OCI-LY1 (cell line): ENCODE results near the gene GPC2.
"Not testable (repeated sequence)": the region's sequence is repeated elsewhere in the genome, so short reads cannot be mapped to it uniquely, and the experiment has no call there.

Source experiments
- H2AFZ ChIP-seq: fragments of 200-600 bp; sonication (generic), shearing (Covaris generic); 2 replicates; pipeline ENCODE4 v1.6.0; 2014; ENCODE audit warnings: antibody characterized with exemption, mild to moderate bottlenecking, low read length
- H3F3A ChIP-seq: fragments of 200-600 bp; sonication (generic), shearing (Covaris generic); 2 replicates; pipeline ENCODE4 v1.6.0; 2014; ENCODE audit warnings: mild to moderate bottlenecking, antibody characterized with exemption, low read length, moderate library complexity; ENCODE audit not compliant: insufficient read depth
- H3K27ac ChIP-seq: fragments of 200-600 bp; sonication (generic); 2 replicates; pipeline ENCODE4 v1.5.1; 2014; ENCODE audit warnings: low read length, mixed run types, mild to moderate bottlenecking, low read depth; ENCODE audit not compliant: poor library complexity, severe bottlenecking
- H3K27me3 ChIP-seq: fragments of 200-600 bp; sonication (generic); 2 replicates; pipeline ENCODE4 v1.6.0; 2014; ENCODE audit warnings: antibody characterized with exemption, mild to moderate bottlenecking, low read length, moderate library complexity; ENCODE audit not compliant: insufficient read depth
- H3K36me3 ChIP-seq: fragments of 200-600 bp; sonication (generic); 2 replicates; pipeline ENCODE4 v1.6.1; 2014; ENCODE audit warnings: mild to moderate bottlenecking, antibody characterized with exemption, low read length, moderate library complexity, mixed read lengths; ENCODE audit not compliant: insufficient read depth
- H3K4me1 ChIP-seq: fragments of 200-600 bp; sonication (generic); 2 replicates; pipeline ENCODE4 v1.5.1; 2014; ENCODE audit warnings: mild to moderate bottlenecking, low read length, moderate library complexity; ENCODE audit not compliant: insufficient read depth, severe bottlenecking
- H3K4me2 ChIP-seq: fragments of 200-600 bp; sonication (generic), shearing (Covaris generic); 2 replicates; pipeline ENCODE4 v1.6.1; 2014; ENCODE audit warnings: low read length
- H3K4me3 ChIP-seq: fragments of 200-600 bp; sonication (generic); 2 replicates; pipeline ENCODE4 v1.5.1; 2014; ENCODE audit warnings: low read length, low read depth, mild to moderate bottlenecking, mixed read lengths; ENCODE audit not compliant: poor library complexity, severe bottlenecking
- H3K79me2 ChIP-seq: fragments of 200-600 bp; shearing (Covaris generic); 2 replicates; pipeline ENCODE4 v1.6.1; 2016; ENCODE audit warnings: mixed run types, low read length, mixed read lengths; ENCODE audit not compliant: insufficient read depth
- H3K9ac ChIP-seq: fragments of 200-600 bp; sonication (generic), shearing (Covaris generic); 2 replicates; pipeline ENCODE4 v1.6.1; 2014; ENCODE audit warnings: mild to moderate bottlenecking, low read length, mixed read lengths
- H3K9me2 ChIP-seq: fragments of 200-600 bp; sonication (generic), shearing (Covaris generic); 2 replicates; pipeline ENCODE4 v1.6.1; 2014; ENCODE audit warnings: low read depth, mild to moderate bottlenecking, low read length, mixed read lengths
- H3K9me3 ChIP-seq: fragments of 200-600 bp; shearing (Covaris generic); 2 replicates; pipeline ENCODE4 v1.6.1; 2014; ENCODE audit warnings: low read length, mixed read lengths
- H4K20me1 ChIP-seq: fragments of 200-600 bp; sonication (generic), shearing (Covaris generic); 2 replicates; pipeline ENCODE4 v1.6.0; 2016; ENCODE audit warnings: mild to moderate bottlenecking, low read length; ENCODE audit not compliant: insufficient read depth
- EZH2 ChIP-seq: fragments of 200-600 bp; sonication (generic), shearing (Covaris generic); IDR thresholded peaks from 2 replicates; pipeline ENCODE4 v1.8.0; 2017; ENCODE audit warnings: borderline replicate concordance, mixed run types, mild to moderate bottlenecking, antibody characterized with exemption, low read length, moderate library complexity, mixed read lengths
- TF ChIP-seq, protein P1 (sequence below): fragments of 200-600 bp; sonication (generic), shearing (Covaris generic); IDR thresholded peaks from 2 replicates; pipeline ENCODE4 v1.5.1; 2017; ENCODE audit warnings: mild to moderate bottlenecking, antibody characterized with exemption, low read length, moderate library complexity, mixed read lengths

The GPC2 gene

GRCh38 chr7:100204454-100204853 is 27.3 kb upstream of the GPC2 start:
- TF ChIP-seq, protein P1, sequence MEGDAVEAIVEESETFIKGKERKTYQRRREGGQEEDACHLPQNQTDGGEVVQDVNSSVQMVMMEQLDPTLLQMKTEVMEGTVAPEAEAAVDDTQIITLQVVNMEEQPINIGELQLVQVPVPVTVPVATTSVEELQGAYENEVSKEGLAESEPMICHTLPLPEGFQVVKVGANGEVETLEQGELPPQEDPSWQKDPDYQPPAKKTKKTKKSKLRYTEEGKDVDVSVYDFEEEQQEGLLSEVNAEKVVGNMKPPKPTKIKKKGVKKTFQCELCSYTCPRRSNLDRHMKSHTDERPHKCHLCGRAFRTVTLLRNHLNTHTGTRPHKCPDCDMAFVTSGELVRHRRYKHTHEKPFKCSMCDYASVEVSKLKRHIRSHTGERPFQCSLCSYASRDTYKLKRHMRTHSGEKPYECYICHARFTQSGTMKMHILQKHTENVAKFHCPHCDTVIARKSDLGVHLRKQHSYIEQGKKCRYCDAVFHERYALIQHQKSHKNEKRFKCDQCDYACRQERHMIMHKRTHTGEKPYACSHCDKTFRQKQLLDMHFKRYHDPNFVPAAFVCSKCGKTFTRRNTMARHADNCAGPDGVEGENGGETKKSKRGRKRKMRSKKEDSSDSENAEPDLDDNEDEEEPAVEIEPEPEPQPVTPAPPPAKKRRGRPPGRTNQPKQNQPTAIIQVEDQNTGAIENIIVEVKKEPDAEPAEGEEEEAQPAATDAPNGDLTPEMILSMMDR = no peak
- no peak for TF ChIP-seq EZH2
- H3K27me3 ChIP-seq = peaks cover 4% of the 10 kb centered on the region; the same call in 1 of the 2 replicates
- H3K27ac ChIP-seq = no peak overlapping the region
- H3K9me2 ChIP-seq = no peaks in the 10 kb centered on the region
- no peaks in the 10 kb centered on the region for H3K79me2 ChIP-seq
- H3K36me3 ChIP-seq = no peaks in the 10 kb centered on the region; the same call in 1 of the 2 replicates
- H4K20me1 ChIP-seq = no peaks in the 10 kb centered on the region
- no peaks in the 10 kb centered on the region for H3F3A ChIP-seq
- no peak overlapping the region for H3K4me2 ChIP-seq
- H3K9ac ChIP-seq = no peak overlapping the region
- H3K4me3 ChIP-seq = no peak overlapping the region
- H3K4me1 ChIP-seq = peaks cover 12% of the 10 kb centered on the region
- H2AFZ ChIP-seq = no peak overlapping the region
- no peaks in the 10 kb centered on the region for H3K9me3 ChIP-seq

DNA sequence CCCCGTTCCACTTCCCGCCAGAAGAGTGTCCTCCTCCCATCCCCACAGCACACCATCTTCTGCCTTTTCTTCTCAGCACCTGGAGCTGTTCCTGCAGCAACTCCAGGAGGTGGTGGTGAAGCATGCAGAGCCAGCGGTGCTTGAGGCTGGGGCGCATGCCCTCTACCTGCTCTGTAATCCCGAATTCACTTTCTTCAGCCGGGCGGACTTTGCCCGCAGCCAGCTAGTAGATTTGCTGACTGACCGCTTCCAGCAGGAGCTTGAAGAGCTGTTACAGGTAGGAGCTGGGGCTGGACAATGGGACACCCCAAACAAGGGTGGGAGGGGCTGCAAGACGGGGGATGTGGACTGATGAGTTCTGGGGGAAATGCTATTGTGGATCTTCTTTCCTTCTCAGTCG is 23.5 kb upstream of the GPC2 start:
- Histone ChIP-seq H3K9me3 (no peaks in the 10 kb centered on the region), H4K20me1 (no peaks in the 10 kb centered on the region), H3K27me3 (peaks cover 4% of the 10 kb centered on the region; the same call in 1 of the 2 replicates), H3K27ac (no peak overlapping the region), H3K4me3 (no peak overlapping the region), H2AFZ (no peak overlapping the region), H3K9me2 (no peaks in the 10 kb centered on the region), H3K4me2 (no peak overlapping the region), H3F3A (no peaks in the 10 kb centered on the region), H3K4me1 (peaks cover 18% of the 10 kb centered on the region), H3K9ac (no peak overlapping the region), H3K36me3 (no peaks in the 10 kb centered on the region; the same call in 1 of the 2 replicates), H3K79me2 (no peaks in the 10 kb centered on the region)
- no peak for TF ChIP-seq EZH2
- TF ChIP-seq, protein P1 = no peak

DNA sequence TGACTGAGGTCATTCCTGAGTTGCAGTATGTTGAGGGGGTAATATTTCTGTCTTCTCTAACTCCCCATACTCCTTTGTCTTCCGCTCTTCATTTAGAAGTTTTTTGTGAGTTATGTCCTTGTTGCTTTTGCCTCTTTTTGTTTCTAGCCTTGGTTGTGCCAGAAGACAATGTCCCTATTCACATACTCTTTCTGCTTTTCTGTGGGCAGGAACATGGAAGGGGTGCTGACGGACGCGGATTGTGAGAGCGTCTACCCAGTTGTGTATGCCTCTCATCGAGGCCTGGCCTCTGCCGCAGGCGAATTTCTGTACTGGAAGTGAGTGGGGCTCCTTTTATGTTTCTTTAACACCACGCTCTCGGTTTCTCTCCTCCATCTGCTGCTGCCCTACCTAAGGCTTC is 21.1 kb upstream of the GPC2 start:
- Histone ChIP-seq H3K9ac (no peak overlapping the region), H3K9me3 (no peaks in the 10 kb centered on the region), H2AFZ (no peak overlapping the region), H4K20me1 (no peaks in the 10 kb centered on the region), H3K4me1 (peaks cover 32% of the 10 kb centered on the region), H3K27ac (no peak overlapping the region), H3K4me2 (no peak overlapping the region), H3K9me2 (no peaks in the 10 kb centered on the region), H3K79me2 (no peaks in the 10 kb centered on the region), H3F3A (peaks cover 7% of the 10 kb centered on the region; the same call in 1 of the 2 replicates), H3K27me3 (peaks cover 4% of the 10 kb centered on the region; the same call in 1 of the 2 replicates), H3K36me3 (no peaks in the 10 kb centered on the region), H3K4me3 (no peak overlapping the region)
- TF ChIP-seq EZH2 = no peak
- TF ChIP-seq, protein P1 = no peak

GRCh38 chr7:100195901-100196322 is 18.7 kb upstream of the GPC2 start:
- not testable (repeated sequence) for H3K36me3 ChIP-seq, H3K79me2 ChIP-seq, H4K20me1 ChIP-seq, H3F3A ChIP-seq, H3K9me2 ChIP-seq, H3K4me2 ChIP-seq, H3K27me3 ChIP-seq, H3K9me3 ChIP-seq, H2AFZ ChIP-seq, H3K9ac ChIP-seq, H3K4me3 ChIP-seq
- peaks cover 56% of the 10 kb centered on the region for H3K4me1 ChIP-seq
- peak overlapping the region; percentile 93 for H3K27ac ChIP-seq
